ENCODE measurements around the gene ACMSD. TPM values are rescaled to one million over a fixed set of nuclear protein-coding genes. Genes with fewer than 3 reads are reported as not detected.

Gene ACMSD
- total and polyA plus RNA-seq, 7 experiments from 2014 or later: not detected

DNA sequence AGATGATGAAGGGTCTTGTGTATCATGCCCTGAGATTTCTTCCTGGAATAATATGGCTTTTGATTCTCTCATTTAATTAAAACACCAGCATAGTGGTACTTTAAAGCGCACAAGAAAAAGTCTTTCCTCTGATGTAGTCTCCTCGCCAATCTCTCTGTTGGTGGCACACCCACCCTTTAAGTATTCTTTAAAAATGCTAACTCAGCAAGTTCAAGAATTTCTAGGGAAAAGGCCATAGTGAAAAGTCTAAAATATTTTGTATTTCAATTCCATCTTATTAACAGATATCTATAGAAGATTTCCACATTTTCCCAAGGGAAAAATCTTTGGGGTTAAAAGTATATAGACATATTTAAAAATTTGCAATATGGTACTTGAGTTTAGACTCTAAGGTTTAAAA, 34.7 kb downstream of the ACMSD start:
- H3K4me3 Mint-ChIP-seq: no peak overlapping the region
- POLR2A ChIA-PET: no interaction called here

DNA sequence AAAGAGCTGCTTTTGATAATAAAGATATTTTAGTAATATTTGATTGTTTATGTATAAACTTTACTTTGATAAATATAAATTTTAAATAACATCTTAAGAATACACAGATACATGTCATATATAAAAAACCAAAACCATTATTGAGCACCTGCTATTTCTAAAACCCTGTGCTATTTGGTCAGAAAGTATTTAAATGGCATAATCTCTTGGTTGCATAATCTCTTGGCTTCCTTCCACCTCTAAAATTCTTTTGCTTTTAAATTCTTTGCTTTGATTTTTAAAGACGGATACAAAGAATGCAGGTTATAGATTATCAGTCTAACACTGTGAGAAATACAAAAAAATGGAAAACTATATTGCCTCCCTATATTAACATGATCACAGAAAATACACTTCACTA, 36.9 kb downstream of the ACMSD start:
- no peak overlapping the region for H3K4me3 Mint-ChIP-seq
- ChIA-PET POLR2A (no interaction called here), CTCF (no interaction called here)
- H3K36me3 Mint-ChIP-seq: peaks cover 0 to 42% (median 27%) of the 10 kb centered on the region in 5 donors
- DNase-seq (no peak), ATAC-seq (no peak)
- Histone ChIP-seq H3K27me3 (ENCODE audit: control insufficient read depth in 2 of 2, insufficient read depth in 2 of 2, low read length in 2 of 2) (no peaks in the 10 kb centered on the region), H3K27ac (ENCODE audit: low read depth, low read length) (no peak overlapping the region), H3K4me1 (ENCODE audit: control insufficient read depth in 2 of 2, insufficient read depth in 2 of 2, low read length in 2 of 2) (no peaks in the 10 kb centered on the region), H3K36me3 (ENCODE audit: control insufficient read depth in 2 of 3, insufficient read depth in 3 of 3, low read length in 3 of 3) (no peaks in the 10 kb centered on the region), H3K9me3 (ENCODE audit: control insufficient read depth in 2 of 3, low read length in 3 of 3) (no peaks in the 10 kb centered on the region), H3K4me3 (ENCODE audit: low read length) (no peak overlapping the region)
- no peaks in the 10 kb centered on the region for H3K27me3 Mint-ChIP-seq
- intact Hi-C loops (cut with micrococcal nuclease): no loop called here
- H3K27ac Mint-ChIP-seq: no peak overlapping the region
- H3K9me3 Mint-ChIP-seq: peaks cover 3 to 33% (median 17%) of the 10 kb centered on the region in 11 donors
- no peaks in the 10 kb centered on the region for H3K4me1 Mint-ChIP-seq

More for the DNA sequence above, 34.7 kb downstream of the ACMSD start:
- CTCF ChIA-PET: no interaction called here
- H3K27ac ChIP-seq (ENCODE audit: low read depth, low read length): no peak overlapping the region
- no peak overlapping the region for H3K4me3 ChIP-seq (ENCODE audit: low read length)
- no peak for ATAC-seq
- H3K36me3 ChIP-seq (ENCODE audit: control insufficient read depth in 2 of 3, insufficient read depth in 3 of 3, low read length in 3 of 3): no peaks in the 10 kb centered on the region
- H3K27me3 Mint-ChIP-seq: no peaks in the 10 kb centered on the region
- H3K27me3 ChIP-seq (ENCODE audit: control insufficient read depth in 2 of 2, insufficient read depth in 2 of 2, low read length in 2 of 2): no peaks in the 10 kb centered on the region
- peaks cover 0 to 41% (median 8%) of the 10 kb centered on the region in 5 donors for H3K36me3 Mint-ChIP-seq
- peaks cover 0 to 13% (median 5%) of the 10 kb centered on the region in 11 donors for H3K9me3 Mint-ChIP-seq
- DNase-seq: no peak
- intact Hi-C loops (cut with micrococcal nuclease): no loop called here
- no peaks in the 10 kb centered on the region for H3K4me1 ChIP-seq (ENCODE audit: control insufficient read depth in 2 of 2, insufficient read depth in 2 of 2, low read length in 2 of 2)
- no peaks in the 10 kb centered on the region for H3K4me1 Mint-ChIP-seq
- H3K9me3 ChIP-seq (ENCODE audit: control insufficient read depth in 2 of 3, low read length in 3 of 3): no peaks in the 10 kb centered on the region
- no peak overlapping the region for H3K27ac Mint-ChIP-seq

DNA sequence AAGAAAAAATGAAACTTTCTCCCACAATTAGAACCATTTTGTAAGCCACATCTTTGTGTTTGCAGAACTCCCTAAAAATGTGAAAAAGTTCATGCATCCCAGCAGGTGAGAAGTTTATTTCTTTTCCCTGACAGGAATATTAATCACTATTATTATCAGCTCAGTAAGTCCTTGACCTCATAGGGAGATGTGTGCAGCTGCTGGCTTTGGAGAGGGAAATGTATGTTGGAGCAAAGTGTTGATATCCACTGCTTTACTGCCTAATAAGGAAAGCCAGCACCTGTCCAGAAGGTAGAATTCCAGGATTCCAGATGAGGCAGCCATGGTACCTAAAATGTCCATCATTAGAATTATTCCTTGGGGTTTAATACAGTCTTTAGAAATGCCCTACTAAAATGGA, 44.4 kb downstream of the ACMSD start:
- no peaks in the 10 kb centered on the region for H3K36me3 ChIP-seq (ENCODE audit: control insufficient read depth in 2 of 3, insufficient read depth in 3 of 3, low read length in 3 of 3)
- peaks cover 0 to 34% (median 31%) of the 10 kb centered on the region in 5 donors for H3K36me3 Mint-ChIP-seq
- DNase-seq (no peak), ATAC-seq (no peak)
- no peak overlapping the region for H3K27ac Mint-ChIP-seq
- H3K27me3 Mint-ChIP-seq: no peaks in the 10 kb centered on the region
- H3K4me1 Mint-ChIP-seq: no peaks in the 10 kb centered on the region
- H3K9me3 Mint-ChIP-seq: peaks cover 0 to 30% (median 15%) of the 10 kb centered on the region in 11 donors
- H3K4me3 ChIP-seq (ENCODE audit: low read length): no peak overlapping the region
- H3K4me1 ChIP-seq (ENCODE audit: control insufficient read depth in 2 of 2, insufficient read depth in 2 of 2, low read length in 2 of 2): no peaks in the 10 kb centered on the region
- no peaks in the 10 kb centered on the region for H3K9me3 ChIP-seq (ENCODE audit: control insufficient read depth in 2 of 3, low read length in 3 of 3)
- H3K27me3 ChIP-seq (ENCODE audit: control insufficient read depth in 2 of 2, insufficient read depth in 2 of 2, low read length in 2 of 2): no peaks in the 10 kb centered on the region
- H3K27ac ChIP-seq (ENCODE audit: low read depth, low read length): no peak overlapping the region
- intact Hi-C loops (cut with micrococcal nuclease): no loop called here
- ChIA-PET POLR2A (interaction anchor here (0.8 kb wide), 1 partner anchor 32 kb away, joined by 3 read pairs; no protein-coding TSS in a partner anchor), CTCF (no interaction called here)
- no peak overlapping the region for H3K4me3 Mint-ChIP-seq

DNA sequence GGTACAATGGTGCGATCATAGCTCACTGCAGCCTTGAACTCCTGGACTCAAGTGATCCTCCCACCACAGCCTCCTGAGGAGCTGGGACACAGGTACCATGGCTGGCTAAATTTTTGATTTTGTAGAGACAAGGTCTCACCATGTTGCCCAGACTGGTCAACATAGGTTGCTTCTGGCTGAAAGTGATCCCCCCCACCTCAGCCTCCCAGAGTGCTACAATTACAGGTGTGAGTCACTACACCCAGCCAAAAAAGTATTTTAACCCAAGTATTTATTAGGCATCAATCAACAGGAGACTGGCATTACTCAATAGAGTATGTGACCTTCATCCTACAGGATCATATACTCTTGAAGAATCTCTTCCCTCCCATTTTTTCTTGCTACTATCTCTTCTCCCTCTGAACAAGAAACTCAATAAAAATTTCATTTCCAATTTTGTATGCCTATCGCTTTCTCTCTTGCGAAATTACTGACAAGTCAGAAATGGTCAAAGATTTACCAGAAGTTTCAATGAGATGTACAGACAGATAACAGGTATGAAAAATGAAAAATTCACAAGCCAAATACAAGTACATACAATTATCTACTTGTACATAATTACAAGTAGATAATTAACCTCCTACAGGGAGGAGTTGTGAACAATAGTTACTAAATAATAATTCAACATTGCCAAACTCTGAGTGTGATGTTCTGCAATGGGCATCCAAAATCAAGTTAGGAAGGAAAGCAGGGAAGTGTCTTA, 45.3 kb downstream of the ACMSD start:
- no peak overlapping the region for H3K27ac ChIP-seq (ENCODE audit: low read depth, low read length)
- no peak overlapping the region for H3K4me3 Mint-ChIP-seq
- no peak overlapping the region for H3K27ac Mint-ChIP-seq
- H3K4me1 Mint-ChIP-seq: no peaks in the 10 kb centered on the region
- DNase-seq (no peak), ATAC-seq (no peak)
- no peaks in the 10 kb centered on the region for H3K4me1 ChIP-seq (ENCODE audit: control insufficient read depth in 2 of 2, insufficient read depth in 2 of 2, low read length in 2 of 2)
- peaks cover 0 to 31% (median 25%) of the 10 kb centered on the region in 5 donors for H3K36me3 Mint-ChIP-seq
- H3K4me3 ChIP-seq (ENCODE audit: low read length): no peak overlapping the region
- ChIA-PET CTCF (no interaction called here), POLR2A (interaction anchor here (0.8 kb wide), 1 partner anchor 33 kb away, joined by 3 read pairs; no protein-coding TSS in a partner anchor)
- intact Hi-C loops (cut with micrococcal nuclease): no loop called here
- H3K9me3 Mint-ChIP-seq: peaks cover 0 to 20% (median 9%) of the 10 kb centered on the region in 11 donors
- peaks cover 0 to 6% (median 0%) of the 10 kb centered on the region in 5 donors for H3K27me3 Mint-ChIP-seq
- H3K36me3 ChIP-seq (ENCODE audit: control insufficient read depth in 2 of 3, insufficient read depth in 3 of 3, low read length in 3 of 3): no peaks in the 10 kb centered on the region
- no peaks in the 10 kb centered on the region for H3K27me3 ChIP-seq (ENCODE audit: control insufficient read depth in 2 of 2, insufficient read depth in 2 of 2, low read length in 2 of 2)
- no peaks in the 10 kb centered on the region for H3K9me3 ChIP-seq (ENCODE audit: control insufficient read depth in 2 of 3, low read length in 3 of 3)

DNA sequence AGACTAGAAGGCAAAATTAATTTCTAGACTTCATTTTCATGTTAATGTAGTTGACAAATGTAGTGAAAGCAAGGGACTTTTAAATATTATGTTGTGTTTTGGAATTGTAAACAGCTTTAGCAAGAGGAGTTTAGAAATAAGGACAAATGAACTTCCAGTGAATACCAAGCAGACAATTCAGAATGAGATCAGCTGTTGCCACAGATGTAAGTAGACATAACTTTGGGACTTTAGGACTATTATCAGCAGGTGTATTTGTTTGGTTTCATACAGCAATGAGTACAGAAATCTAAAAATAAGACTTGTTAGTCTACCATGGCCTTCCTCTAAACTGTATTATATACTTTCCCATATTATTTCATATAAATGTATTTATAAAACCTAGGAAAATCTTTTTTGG, 46.0 kb downstream of the ACMSD start:
- Histone ChIP-seq H3K4me3 (ENCODE audit: low read length) (no peak overlapping the region), H3K4me1 (ENCODE audit: control insufficient read depth in 2 of 2, insufficient read depth in 2 of 2, low read length in 2 of 2) (no peaks in the 10 kb centered on the region), H3K27ac (ENCODE audit: low read depth, low read length) (no peak overlapping the region), H3K9me3 (ENCODE audit: control insufficient read depth in 2 of 3, low read length in 3 of 3) (no peaks in the 10 kb centered on the region), H3K36me3 (ENCODE audit: control insufficient read depth in 2 of 3, insufficient read depth in 3 of 3, low read length in 3 of 3) (no peaks in the 10 kb centered on the region), H3K27me3 (ENCODE audit: control insufficient read depth in 2 of 2, insufficient read depth in 2 of 2, low read length in 2 of 2) (no peaks in the 10 kb centered on the region)
- intact Hi-C loops (cut with micrococcal nuclease): no loop called here
- DNase-seq (no peak), ATAC-seq (no peak)
- POLR2A ChIA-PET: no interaction called here
- peaks cover 0 to 26% (median 21%) of the 10 kb centered on the region in 5 donors for H3K36me3 Mint-ChIP-seq
- H3K4me1 Mint-ChIP-seq: no peaks in the 10 kb centered on the region
- peaks cover 0 to 6% (median 0%) of the 10 kb centered on the region in 5 donors for H3K27me3 Mint-ChIP-seq
- H3K4me3 Mint-ChIP-seq: no peak overlapping the region
- H3K9me3 Mint-ChIP-seq: peaks cover 0 to 13% (median 5%) of the 10 kb centered on the region in 11 donors
- CTCF ChIA-PET: interaction anchor here (0.6 kb wide), 1 partner anchor 183 kb away, joined by 3 read pairs; no protein-coding TSS in a partner anchor
- H3K27ac Mint-ChIP-seq: no peak overlapping the region

DNA sequence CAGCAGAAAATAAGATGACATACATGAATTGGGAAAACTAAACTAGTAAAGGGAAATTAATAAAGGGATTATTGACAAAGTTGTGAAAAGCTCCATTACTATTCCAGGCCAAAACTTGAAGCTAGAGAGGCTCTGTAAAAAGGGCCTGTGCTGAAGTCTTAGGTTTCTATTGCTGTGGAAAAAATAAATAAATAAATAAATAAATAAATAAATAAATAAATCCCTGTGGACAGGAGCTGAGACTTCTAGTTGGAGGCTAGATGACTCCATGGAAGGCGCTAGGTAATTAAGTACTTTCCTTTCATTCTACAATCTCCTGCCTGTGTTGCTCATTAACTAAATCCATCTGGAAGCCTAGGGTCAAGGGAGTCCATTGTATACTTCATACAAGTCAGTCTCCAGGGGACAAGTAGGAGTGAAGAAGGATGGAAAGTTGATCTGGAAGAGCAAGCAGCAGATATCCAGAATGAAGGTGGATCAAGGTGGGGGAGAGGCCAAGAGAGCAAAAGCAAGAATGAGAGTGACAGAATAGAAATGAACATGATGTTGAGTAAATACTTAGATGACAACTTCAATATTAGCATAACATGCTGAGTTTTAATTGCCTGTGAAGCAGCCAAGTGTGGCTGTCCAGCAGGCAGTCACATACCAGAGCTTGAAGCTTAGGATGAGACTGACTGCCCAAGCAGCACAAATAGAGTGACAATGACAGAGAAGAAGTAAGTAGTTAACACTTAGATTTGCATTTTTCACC, 54.0 kb downstream of the ACMSD start:
- H3K4me1 ChIP-seq (ENCODE audit: control insufficient read depth in 2 of 2, insufficient read depth in 2 of 2, low read length in 2 of 2): no peaks in the 10 kb centered on the region
- Mint-ChIP-seq H3K36me3 (peaks cover 0 to 4% (median 0%) of the 10 kb centered on the region in 5 donors), H3K9me3 (no peaks in the 10 kb centered on the region), H3K27ac (no peak overlapping the region), H3K4me1 (no peaks in the 10 kb centered on the region), H3K4me3 (no peak overlapping the region), H3K27me3 (peaks cover 0 to 31% (median 0%) of the 10 kb centered on the region in 5 donors)
- DNase-seq (no peak), ATAC-seq (no peak)
- no peaks in the 10 kb centered on the region for H3K27me3 ChIP-seq (ENCODE audit: control insufficient read depth in 2 of 2, insufficient read depth in 2 of 2, low read length in 2 of 2)
- ChIA-PET CTCF (no interaction called here), POLR2A (interaction anchor here (0.7 kb wide), 1 partner anchor 24 kb away, joined by 3 read pairs; no protein-coding TSS in a partner anchor)
- intact Hi-C loops (cut with micrococcal nuclease): no loop called here
- H3K27ac ChIP-seq (ENCODE audit: low read depth, low read length): no peak overlapping the region
- no peak overlapping the region for H3K4me3 ChIP-seq (ENCODE audit: low read length)
- no peaks in the 10 kb centered on the region for H3K36me3 ChIP-seq (ENCODE audit: control insufficient read depth in 2 of 3, insufficient read depth in 3 of 3, low read length in 3 of 3)
- no peaks in the 10 kb centered on the region for H3K9me3 ChIP-seq (ENCODE audit: control insufficient read depth in 2 of 3, low read length in 3 of 3)

Measured in naive thymus-derived CD4-positive, alpha-beta T cell (primary cell).